ENCODE data around the gene CACNA1B. TPM values are rescaled to one million over a fixed set of nuclear protein-coding genes. Genes with fewer than 3 reads are reported as not detected.
"Not testable (repeated sequence)": the region's sequence is repeated elsewhere in the genome, so short reads cannot be mapped to it uniquely, and the experiment has no call there.

CACNA1B gene
- total RNA-seq, 1 donor from 2014 or later, result not detected

DNA sequence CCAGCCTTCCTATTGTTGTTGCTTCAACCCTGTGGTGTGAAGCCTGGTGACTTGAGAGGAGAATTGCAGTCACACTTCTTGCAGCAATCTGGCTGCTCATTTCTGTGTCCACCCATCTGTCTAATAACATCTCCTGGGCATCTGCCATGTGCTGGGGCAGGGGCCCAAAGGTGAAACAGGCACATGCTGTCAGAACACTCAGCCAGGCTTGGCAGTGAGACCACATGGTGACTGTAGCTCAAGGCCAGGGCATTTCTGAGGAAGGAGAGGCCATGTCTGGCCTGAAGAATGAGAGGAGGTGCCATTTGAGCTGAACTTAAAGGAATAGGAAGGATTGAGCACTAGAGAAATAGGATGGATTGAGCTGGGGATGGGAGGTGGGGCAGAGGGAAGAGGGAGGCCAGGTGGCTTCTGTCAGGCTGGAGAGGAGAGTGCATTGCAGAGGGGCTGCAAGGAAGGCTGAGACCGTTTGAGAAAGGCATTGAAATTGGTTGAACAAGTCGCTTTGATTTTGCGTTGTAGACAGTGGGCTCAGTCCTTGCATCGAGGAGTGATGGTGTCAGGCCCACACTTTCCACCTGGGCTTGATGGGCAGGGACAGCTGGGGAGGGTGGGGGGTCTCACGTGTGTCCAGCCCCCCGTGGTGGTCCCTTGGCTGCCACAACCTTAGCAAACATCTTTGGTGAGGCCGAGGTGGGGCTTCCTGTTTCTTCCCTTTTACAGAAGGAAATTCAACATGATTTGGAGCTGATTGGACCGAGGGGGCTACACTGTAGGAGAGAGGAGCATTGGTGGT, 222.4 kb downstream of the CACNA1B start:
- no peak for DNase-seq
- Mint-ChIP-seq H3K27me3 (no peaks in the 10 kb centered on the region), H3K27ac (no peak overlapping the region), H3K4me1 (no peaks in the 10 kb centered on the region), H3K4me3 (no peak overlapping the region), H3K9me3 (no peaks in the 10 kb centered on the region), H3K36me3 (ENCODE audit: low read depth) (no peaks in the 10 kb centered on the region)
- intact Hi-C loops (cut with micrococcal nuclease), result no loop called here

- Mint-ChIP-seq H3K4me3 (no peak overlapping the region), H3K36me3 (ENCODE audit: low read depth) (no peaks in the 10 kb centered on the region), H3K27ac (no peak overlapping the region), H3K27me3 (no peaks in the 10 kb centered on the region), H3K4me1 (no peaks in the 10 kb centered on the region), H3K9me3 (no peaks in the 10 kb centered on the region)
- DNase-seq, result no peak
- intact Hi-C loops (cut with micrococcal nuclease), result no loop called here
Measured at GRCh38 chr9:138100711-138101350, 223.2 kb downstream of the CACNA1B start.

DNA sequence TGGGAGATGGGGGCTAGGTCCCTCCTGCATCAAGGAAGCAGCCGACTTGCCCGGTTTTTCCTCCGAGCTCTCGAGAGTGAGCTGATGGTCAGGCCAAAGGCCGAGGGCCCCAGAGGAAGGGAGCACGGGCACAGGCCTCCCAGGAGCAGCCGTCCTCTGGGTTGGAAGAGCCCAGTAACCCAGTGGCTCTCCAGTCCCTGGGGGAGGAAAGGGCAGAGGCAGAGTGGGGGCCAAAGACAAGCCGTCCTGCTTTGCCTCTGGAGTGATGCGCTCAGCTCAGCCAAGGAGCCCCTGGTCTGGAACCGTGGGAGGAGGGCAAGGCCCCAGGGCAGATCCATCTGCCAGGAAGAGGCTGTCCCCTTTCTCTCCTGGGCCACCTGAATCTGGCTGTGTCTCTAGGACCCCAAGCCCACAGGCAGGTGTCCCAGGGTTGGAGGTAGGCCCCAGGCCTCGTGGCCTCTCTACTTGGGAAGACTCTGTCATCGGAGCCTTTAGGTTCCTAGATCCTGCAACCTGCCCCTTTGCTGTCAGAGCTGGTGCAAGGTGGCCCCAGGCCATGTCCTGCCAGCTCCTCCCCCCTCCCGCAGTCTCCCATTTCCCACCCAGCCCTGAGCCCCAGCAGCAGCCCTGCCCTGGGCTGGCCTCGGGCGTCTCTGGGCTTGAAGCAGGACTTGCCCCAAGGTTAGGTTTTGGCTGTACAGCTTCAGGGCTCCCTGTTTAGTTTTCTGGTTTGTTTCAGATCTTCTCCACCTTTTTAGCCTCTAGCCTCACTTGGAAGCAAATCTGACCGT, 224.1 kb downstream of the CACNA1B start:
- intact Hi-C loops (cut with micrococcal nuclease), result no loop called here
- Mint-ChIP-seq H3K9me3 (no peaks in the 10 kb centered on the region), H3K4me1 (no peaks in the 10 kb centered on the region), H3K27me3 (no peaks in the 10 kb centered on the region), H3K27ac (no peak overlapping the region), H3K4me3 (no peak overlapping the region), H3K36me3 (ENCODE audit: low read depth) (no peaks in the 10 kb centered on the region)
- no peak for DNase-seq

- Mint-ChIP-seq H3K4me3 (no peak overlapping the region), H3K4me1 (no peaks in the 10 kb centered on the region), H3K9me3 (no peaks in the 10 kb centered on the region), H3K27me3 (no peaks in the 10 kb centered on the region), H3K27ac (no peak overlapping the region), H3K36me3 (ENCODE audit: low read depth) (no peaks in the 10 kb centered on the region)
- DNase-seq, result no peak
- intact Hi-C loops (cut with micrococcal nuclease), result no loop called here
Measured at GRCh38 chr9:138102246-138103051, 224.9 kb downstream of the CACNA1B start.

DNA sequence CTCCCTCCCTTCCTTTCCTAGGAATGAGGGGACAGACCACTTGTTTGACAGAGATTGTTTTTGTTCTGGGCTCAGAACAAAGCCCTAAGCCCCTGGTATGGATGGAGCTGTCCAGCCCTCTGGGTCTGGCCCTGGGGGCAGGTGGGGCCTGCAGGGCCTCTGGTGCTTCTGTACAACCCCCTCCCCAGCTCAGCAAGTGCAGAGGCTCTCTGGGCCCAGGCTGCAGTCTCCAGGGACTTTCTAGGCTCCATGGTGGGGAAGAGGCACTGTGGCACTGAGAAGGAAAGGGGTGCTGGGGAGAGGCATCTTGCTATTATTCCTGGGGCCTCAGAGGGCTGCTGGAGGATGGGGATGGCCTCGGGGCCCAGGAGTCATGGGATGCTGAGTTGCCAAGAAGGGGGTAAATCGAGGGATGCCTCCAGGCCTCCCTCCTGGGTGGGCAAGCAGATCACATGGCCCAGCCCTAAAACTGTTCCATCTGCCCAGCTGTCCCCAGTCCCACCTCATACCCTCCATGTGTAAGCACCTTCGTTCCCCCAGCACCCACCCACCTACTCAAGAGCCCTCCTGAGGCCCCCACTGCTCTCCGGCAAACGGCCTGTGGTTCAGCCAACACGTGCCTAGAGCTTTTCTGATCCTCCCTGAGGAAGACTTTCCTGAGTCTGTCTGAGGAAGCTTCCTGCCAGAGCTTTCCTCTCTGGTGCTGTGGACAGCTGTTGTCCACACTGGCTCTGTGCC, 225.7 kb downstream of the CACNA1B start:
- Mint-ChIP-seq H3K4me1 (no peaks in the 10 kb centered on the region), H3K27me3 (no peaks in the 10 kb centered on the region), H3K27ac (no peak overlapping the region), H3K4me3 (no peak overlapping the region), H3K36me3 (ENCODE audit: low read depth) (no peaks in the 10 kb centered on the region), H3K9me3 (no peaks in the 10 kb centered on the region)
- intact Hi-C loops (cut with micrococcal nuclease), result no loop called here
- no peak for DNase-seq

DNA sequence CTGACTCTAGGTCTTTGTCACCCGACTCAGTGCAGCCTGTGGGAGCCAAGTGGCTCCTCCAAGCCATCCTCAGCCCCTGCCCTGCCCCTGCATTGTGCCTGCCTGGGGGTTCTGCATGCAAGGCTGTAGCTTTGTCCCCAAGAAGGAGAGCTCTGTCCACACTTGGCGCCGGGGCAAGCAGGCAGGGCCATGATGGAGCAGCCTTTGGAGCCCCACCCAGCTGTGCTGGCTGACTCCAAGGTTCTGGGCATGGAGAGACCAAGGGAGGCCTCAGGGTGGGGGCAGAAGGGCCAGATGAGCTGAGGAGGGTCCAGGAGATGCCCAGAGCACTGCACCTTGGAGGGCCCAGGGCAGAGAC, 226.2 kb downstream of the CACNA1B start:
- no peaks in the 10 kb centered on the region for H3K4me1 Mint-ChIP-seq
- DNase-seq, result peak; percentile 47
- H3K4me3 Mint-ChIP-seq, result no peak overlapping the region
- no peak overlapping the region for H3K27ac Mint-ChIP-seq
- no peaks in the 10 kb centered on the region for H3K9me3 Mint-ChIP-seq
- intact Hi-C loops (cut with micrococcal nuclease), result no loop called here
- H3K36me3 Mint-ChIP-seq (ENCODE audit: low read depth), result no peaks in the 10 kb centered on the region
- H3K27me3 Mint-ChIP-seq, result no peaks in the 10 kb centered on the region

DNA sequence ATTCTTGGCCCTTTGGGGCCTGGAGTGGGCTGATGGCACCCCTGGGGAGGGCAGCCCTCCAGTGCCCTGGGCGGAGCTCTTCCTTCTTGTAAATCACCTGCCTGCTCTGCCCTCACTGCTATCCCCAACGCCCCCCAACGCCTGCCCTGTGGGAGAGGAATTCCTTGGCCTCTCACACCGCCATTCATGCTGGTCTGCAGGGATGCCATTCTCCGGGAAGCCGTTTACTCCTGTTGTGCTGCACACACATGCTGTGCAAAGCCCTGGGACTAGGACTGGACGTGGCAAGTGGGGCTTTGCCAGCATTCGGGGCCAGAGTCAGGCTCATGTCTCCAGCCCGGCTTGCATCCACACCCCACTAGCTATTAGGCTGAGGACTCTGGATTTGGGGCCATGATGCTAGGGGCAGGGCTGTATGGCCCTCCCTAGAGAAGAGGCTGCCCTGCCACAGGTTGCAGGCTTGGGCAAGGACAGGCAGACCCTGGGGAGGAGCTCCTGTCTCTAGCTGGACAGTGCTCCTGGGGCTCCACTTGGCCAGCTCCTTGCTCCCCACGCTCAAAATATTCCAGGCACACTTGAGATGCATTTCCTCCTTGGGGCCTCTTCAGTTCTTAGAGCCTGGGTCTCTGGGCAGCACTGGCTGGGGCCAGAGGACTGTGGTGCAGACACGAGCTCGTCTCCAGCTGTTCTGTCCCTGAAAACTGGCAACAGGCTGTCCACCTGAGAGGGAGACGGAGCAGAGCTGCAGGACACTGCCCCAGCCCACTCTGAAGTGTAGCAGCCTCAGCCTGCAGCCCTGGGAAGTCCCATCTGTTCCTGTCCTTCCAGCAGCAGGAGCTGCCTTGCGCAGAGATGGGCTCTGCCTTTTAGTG, 226.9 kb downstream of the CACNA1B start:
- no peaks in the 10 kb centered on the region for H3K9me3 Mint-ChIP-seq
- H3K36me3 Mint-ChIP-seq (ENCODE audit: low read depth), result no peaks in the 10 kb centered on the region
- H3K27ac Mint-ChIP-seq, result no peak overlapping the region
- no peaks in the 10 kb centered on the region for H3K4me1 Mint-ChIP-seq
- no peaks in the 10 kb centered on the region for H3K27me3 Mint-ChIP-seq
- intact Hi-C loops (cut with micrococcal nuclease), result no loop called here
- H3K4me3 Mint-ChIP-seq, result no peak overlapping the region
- DNase-seq, result peak; percentile 38

DNA sequence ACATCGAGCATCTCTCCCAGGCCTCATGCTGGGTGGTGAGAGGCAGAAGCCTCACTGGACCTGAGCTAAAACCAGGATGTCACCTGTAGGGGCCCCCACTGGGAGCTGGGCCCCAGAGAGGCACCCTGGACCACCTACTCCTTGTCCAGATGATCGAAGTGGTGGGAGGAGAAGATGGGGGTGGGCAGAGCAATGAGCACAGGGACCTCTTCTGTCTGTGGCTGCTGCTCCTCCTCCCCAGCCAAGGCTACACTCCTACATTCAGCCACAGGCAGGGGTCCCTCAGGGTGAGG, 227.5 kb downstream of the CACNA1B start:
- no peaks in the 10 kb centered on the region for H3K36me3 Mint-ChIP-seq (ENCODE audit: low read depth)
- no peak overlapping the region for H3K4me3 Mint-ChIP-seq
- intact Hi-C loops (cut with micrococcal nuclease), result no loop called here
- DNase-seq, result no peak
- no peaks in the 10 kb centered on the region for H3K4me1 Mint-ChIP-seq
- H3K27ac Mint-ChIP-seq, result no peak overlapping the region
- H3K9me3 Mint-ChIP-seq, result no peaks in the 10 kb centered on the region
- H3K27me3 Mint-ChIP-seq, result no peaks in the 10 kb centered on the region

GRCh38 chr9:138105561-138106505, 228.3 kb downstream of the CACNA1B start:
- intact Hi-C loops (cut with micrococcal nuclease), result no loop called here
- H3K27me3 Mint-ChIP-seq, result no peaks in the 10 kb centered on the region

DNA sequence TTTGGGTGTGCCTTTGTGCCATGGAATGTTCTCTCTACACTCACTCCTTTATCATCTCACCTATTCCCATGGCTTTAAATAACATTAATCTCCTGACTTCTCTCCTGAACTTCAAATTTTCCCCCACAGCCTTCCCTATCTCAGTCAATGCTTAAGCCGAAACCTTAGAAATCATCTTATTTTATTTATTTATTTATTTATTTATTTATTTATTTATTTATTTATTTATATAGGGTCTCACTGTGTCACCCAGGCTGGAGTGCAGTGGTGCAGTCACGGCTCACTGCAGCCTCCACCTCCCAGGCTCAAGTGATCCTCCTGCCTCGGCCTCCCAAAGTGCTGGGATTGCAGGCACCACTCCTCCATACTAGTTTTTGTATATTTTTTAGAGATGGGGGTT, 229.5 kb downstream of the CACNA1B start:
- H3K4me1 Mint-ChIP-seq; H3K4me3 Mint-ChIP-seq; H3K36me3 Mint-ChIP-seq (ENCODE audit: low read depth); H3K27ac Mint-ChIP-seq; DNase-seq; intact Hi-C loops (cut with micrococcal nuclease); H3K9me3 Mint-ChIP-seq; H3K27me3 Mint-ChIP-seq: not testable (repeated sequence)

More at GRCh38 chr9:138105561-138106505, 228.3 kb downstream of the CACNA1B start:
- peak; percentile 38 for DNase-seq
- H3K27ac Mint-ChIP-seq, result no peak overlapping the region
- H3K4me3 Mint-ChIP-seq, result no peak overlapping the region
- H3K9me3 Mint-ChIP-seq, result no peaks in the 10 kb centered on the region
- no peaks in the 10 kb centered on the region for H3K4me1 Mint-ChIP-seq
- H3K36me3 Mint-ChIP-seq (ENCODE audit: low read depth), result no peaks in the 10 kb centered on the region

DNA sequence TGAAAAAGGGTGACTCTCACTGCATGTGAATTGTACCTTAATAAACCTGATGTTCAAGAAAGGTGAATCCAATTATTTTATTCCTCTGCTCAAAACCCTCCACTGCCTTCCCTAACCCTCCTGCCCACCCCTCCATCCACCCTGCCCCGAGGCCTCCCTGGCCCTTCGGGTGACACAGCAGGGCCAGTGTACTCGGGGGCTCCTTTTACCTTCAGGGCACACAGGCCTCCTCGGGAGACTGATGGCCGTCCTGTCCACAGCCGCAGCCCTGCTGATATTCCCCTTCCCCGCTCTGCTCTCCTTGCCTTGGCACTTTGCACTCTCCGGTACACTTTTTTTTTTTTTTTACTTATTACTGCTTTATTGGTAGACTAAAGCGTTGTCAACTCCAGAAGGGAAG, 234.0 kb downstream of the CACNA1B start:
- H3K36me3 Mint-ChIP-seq (ENCODE audit: low read depth), result no peaks in the 10 kb centered on the region
- no peaks in the 10 kb centered on the region for H3K9me3 Mint-ChIP-seq
- DNase-seq, result no peak

More for the DNA sequence above, 234.0 kb downstream of the CACNA1B start:
- intact Hi-C loops (cut with micrococcal nuclease), result no loop called here
- H3K4me3 Mint-ChIP-seq, result no peak overlapping the region
- H3K27me3 Mint-ChIP-seq, result no peaks in the 10 kb centered on the region
- no peak overlapping the region for H3K27ac Mint-ChIP-seq
- H3K4me1 Mint-ChIP-seq, result no peaks in the 10 kb centered on the region

All from activated CD4-positive, alpha-beta T cell treated with anti-CD3 and anti-CD28 coated beads, Interleukin-2, amount 10 ng/mL, durations not matched to agents 24 days and 14 days (primary cell).